ENCODE results near the gene TSGA10.

Gene TSGA10

DNA sequence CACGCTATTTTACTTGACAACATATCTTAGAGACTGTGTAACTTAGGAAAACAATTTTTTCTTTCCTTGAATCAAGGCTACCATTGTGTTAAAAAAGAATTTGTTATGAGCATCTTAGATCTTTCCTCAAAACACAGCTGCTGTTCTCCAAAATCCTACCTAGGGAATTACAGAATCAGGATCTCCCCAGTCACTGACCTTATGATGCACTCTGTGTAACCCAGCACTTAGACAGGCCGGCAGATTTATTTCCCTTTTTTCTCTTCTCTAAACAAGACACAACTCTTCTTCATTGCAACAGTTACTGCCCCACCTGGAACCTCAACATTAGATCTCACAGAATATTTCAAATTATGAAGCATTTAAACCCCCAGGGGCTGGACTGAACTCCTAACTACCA, 26.8 kb downstream of the TSGA10 start:
- POLR2A ChIA-PET, result no interaction called here
- H3K36me3 ChIP-seq (ENCODE audit: control insufficient read depth in 2 of 2, insufficient read depth in 1 of 2, low read length in 2 of 2), result peaks cover 8 to 15% of the 10 kb centered on the region in 2 experiments; a peak in 2 of 3 replicates
- no peaks in the 10 kb centered on the region for H3K9me3 ChIP-seq (ENCODE audit: control insufficient read depth, insufficient read depth, low read depth, low read length)

DNA sequence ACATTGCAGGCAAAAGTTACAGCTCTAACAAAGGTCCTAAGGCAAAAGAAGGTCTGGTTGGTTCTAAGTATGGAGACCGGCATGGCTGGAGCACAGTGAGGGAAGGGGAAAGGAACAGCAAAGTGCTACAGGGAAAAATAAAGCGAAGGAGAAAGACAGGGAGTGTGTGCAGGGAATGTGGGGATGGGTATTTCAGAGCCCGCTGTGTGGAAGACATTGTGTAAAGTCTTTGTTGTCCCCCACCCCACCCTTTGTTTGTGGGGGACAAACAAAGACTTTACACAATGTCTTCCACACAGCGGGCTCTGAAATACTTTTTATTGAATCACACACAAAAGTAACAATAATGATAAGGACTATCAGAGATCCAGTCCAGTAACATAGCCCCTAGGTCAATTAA, 42.1 kb downstream of the TSGA10 start:
- Histone ChIP-seq H3K4me3 (ENCODE audit: low read depth, low read length) (no peak overlapping the region), H3K4me1 (ENCODE audit: control insufficient read depth, insufficient read depth, low read length) (no peaks in the 10 kb centered on the region), H3K36me3 (ENCODE audit: control insufficient read depth in 2 of 2, insufficient read depth in 1 of 2, low read length in 2 of 2) (no peaks in the 10 kb centered on the region), H3K9me3 (ENCODE audit: control insufficient read depth, insufficient read depth, low read depth, low read length) (no peaks in the 10 kb centered on the region), H3K27ac (ENCODE audit: extremely low read depth, low read depth, low read length) (no peak overlapping the region)
- no peak for TF ChIP-seq ZNF792 (tag by site-specific recombination; IDR thresholded peaks at IDR 0.05)
- no peak for TF ChIP-seq PRDM1 (tag by site-specific recombination; IDR thresholded peaks at IDR 0.05)
- TF ChIP-seq, protein P1, sequence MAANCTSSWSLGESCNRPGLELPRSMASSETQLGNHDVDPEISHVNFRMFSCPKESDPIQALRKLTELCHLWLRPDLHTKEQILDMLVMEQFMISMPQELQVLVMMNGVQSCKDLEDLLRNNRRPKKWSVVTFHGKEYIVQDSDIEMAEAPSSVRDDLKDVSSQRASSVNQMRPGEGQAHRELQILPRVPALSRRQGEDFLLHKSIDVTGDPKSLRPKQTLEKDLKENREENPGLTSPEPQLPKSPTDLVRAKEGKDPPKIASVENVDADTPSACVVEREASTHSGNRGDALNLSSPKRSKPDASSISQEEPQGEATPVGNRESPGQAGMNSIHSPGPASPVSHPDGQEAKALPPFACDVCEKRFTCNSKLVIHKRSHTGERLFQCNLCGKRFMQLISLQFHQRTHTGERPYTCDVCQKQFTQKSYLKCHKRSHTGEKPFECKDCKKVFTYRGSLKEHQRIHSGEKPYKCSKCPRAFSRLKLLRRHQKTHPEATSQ (tag by site-specific recombination; IDR thresholded peaks at IDR 0.05), result no peak
- TF ChIP-seq ZNF214 (tag by site-specific recombination; IDR thresholded peaks at IDR 0.05; ENCODE audit: borderline replicate concordance), result no peak
- TF ChIP-seq ZXDB (tag by site-specific recombination; IDR thresholded peaks at IDR 0.05), result no peak
- no peak for TF ChIP-seq ZNF19 (tag by site-specific recombination; IDR thresholded peaks at IDR 0.05; ENCODE audit: low read depth)
- no peak for TF ChIP-seq ZNF140 (tag by site-specific recombination; IDR thresholded peaks at IDR 0.05)
- no peak for TF ChIP-seq ZNF138 (tag by site-specific recombination; IDR thresholded peaks at IDR 0.05; ENCODE audit: borderline replicate concordance)
- TF ChIP-seq, protein P2, sequence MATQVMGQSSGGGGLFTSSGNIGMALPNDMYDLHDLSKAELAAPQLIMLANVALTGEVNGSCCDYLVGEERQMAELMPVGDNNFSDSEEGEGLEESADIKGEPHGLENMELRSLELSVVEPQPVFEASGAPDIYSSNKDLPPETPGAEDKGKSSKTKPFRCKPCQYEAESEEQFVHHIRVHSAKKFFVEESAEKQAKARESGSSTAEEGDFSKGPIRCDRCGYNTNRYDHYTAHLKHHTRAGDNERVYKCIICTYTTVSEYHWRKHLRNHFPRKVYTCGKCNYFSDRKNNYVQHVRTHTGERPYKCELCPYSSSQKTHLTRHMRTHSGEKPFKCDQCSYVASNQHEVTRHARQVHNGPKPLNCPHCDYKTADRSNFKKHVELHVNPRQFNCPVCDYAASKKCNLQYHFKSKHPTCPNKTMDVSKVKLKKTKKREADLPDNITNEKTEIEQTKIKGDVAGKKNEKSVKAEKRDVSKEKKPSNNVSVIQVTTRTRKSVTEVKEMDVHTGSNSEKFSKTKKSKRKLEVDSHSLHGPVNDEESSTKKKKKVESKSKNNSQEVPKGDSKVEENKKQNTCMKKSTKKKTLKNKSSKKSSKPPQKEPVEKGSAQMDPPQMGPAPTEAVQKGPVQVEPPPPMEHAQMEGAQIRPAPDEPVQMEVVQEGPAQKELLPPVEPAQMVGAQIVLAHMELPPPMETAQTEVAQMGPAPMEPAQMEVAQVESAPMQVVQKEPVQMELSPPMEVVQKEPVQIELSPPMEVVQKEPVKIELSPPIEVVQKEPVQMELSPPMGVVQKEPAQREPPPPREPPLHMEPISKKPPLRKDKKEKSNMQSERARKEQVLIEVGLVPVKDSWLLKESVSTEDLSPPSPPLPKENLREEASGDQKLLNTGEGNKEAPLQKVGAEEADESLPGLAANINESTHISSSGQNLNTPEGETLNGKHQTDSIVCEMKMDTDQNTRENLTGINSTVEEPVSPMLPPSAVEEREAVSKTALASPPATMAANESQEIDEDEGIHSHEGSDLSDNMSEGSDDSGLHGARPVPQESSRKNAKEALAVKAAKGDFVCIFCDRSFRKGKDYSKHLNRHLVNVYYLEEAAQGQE (tag by site-specific recombination; IDR thresholded peaks at IDR 0.05), result no peak
- no peak for TF ChIP-seq ZIC2 (tag by site-specific recombination; IDR thresholded peaks at IDR 0.05)
- TF ChIP-seq ZNF133 (tag by site-specific recombination; IDR thresholded peaks at IDR 0.05), result no peak
- no peak for TF ChIP-seq ZNF596 (tag by site-specific recombination; IDR thresholded peaks at IDR 0.05)
- TF ChIP-seq ZNF426 (tag by site-specific recombination; IDR thresholded peaks at IDR 0.05), result no peak
- no peak for TF ChIP-seq ZNF555 (tag by site-specific recombination; conservative IDR thresholded peaks at IDR 0.05)
- POLR2A ChIA-PET, result no interaction called here
- CTCF ChIA-PET, result no interaction called here

More for the DNA sequence above, 26.8 kb downstream of the TSGA10 start:
- H3K4me3 ChIP-seq (ENCODE audit: low read depth, low read length), result no peak overlapping the region
- H3K4me1 ChIP-seq (ENCODE audit: control insufficient read depth, insufficient read depth, low read length), result no peaks in the 10 kb centered on the region
- CTCF ChIA-PET, result no interaction called here
- H3K27ac ChIP-seq (ENCODE audit: extremely low read depth, low read depth, low read length), result no peak overlapping the region
- TF ChIP-seq ZNF600 (tag by site-specific recombination; IDR thresholded peaks at IDR 0.05), result no peak
- TF ChIP-seq ZSCAN16 (tag by site-specific recombination; IDR thresholded peaks at IDR 0.05), result no peak
- TF ChIP-seq ZNF155 (tag by site-specific recombination; IDR thresholded peaks at IDR 0.05), result no peak
- TF ChIP-seq ZSCAN23 (tag by site-specific recombination; IDR thresholded peaks at IDR 0.05), result no peak
- TF ChIP-seq ZNF37A (tag by site-specific recombination; IDR thresholded peaks at IDR 0.05), result no peak
- TF ChIP-seq, protein P3, sequence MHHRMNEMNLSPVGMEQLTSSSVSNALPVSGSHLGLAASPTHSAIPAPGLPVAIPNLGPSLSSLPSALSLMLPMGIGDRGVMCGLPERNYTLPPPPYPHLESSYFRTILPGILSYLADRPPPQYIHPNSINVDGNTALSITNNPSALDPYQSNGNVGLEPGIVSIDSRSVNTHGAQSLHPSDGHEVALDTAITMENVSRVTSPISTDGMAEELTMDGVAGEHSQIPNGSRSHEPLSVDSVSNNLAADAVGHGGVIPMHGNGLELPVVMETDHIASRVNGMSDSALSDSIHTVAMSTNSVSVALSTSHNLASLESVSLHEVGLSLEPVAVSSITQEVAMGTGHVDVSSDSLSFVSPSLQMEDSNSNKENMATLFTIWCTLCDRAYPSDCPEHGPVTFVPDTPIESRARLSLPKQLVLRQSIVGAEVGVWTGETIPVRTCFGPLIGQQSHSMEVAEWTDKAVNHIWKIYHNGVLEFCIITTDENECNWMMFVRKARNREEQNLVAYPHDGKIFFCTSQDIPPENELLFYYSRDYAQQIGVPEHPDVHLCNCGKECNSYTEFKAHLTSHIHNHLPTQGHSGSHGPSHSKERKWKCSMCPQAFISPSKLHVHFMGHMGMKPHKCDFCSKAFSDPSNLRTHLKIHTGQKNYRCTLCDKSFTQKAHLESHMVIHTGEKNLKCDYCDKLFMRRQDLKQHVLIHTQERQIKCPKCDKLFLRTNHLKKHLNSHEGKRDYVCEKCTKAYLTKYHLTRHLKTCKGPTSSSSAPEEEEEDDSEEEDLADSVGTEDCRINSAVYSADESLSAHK (tag by site-specific recombination; IDR thresholded peaks at IDR 0.05), result no peak
- no peak for TF ChIP-seq ZNF791 (tag by site-specific recombination; IDR thresholded peaks at IDR 0.05)
- no peak for TF ChIP-seq ZBTB20 (tag by site-specific recombination; IDR thresholded peaks at IDR 0.05)
- TF ChIP-seq, protein P4, sequence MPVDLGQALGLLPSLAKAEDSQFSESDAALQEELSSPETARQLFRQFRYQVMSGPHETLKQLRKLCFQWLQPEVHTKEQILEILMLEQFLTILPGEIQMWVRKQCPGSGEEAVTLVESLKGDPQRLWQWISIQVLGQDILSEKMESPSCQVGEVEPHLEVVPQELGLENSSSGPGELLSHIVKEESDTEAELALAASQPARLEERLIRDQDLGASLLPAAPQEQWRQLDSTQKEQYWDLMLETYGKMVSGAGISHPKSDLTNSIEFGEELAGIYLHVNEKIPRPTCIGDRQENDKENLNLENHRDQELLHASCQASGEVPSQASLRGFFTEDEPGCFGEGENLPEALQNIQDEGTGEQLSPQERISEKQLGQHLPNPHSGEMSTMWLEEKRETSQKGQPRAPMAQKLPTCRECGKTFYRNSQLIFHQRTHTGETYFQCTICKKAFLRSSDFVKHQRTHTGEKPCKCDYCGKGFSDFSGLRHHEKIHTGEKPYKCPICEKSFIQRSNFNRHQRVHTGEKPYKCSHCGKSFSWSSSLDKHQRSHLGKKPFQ (tag by site-specific recombination; IDR thresholded peaks at IDR 0.05), result no peak
- no peak for TF ChIP-seq ZBTB8A (tag by site-specific recombination; IDR thresholded peaks at IDR 0.05)
- TF ChIP-seq ZNF555 (tag by site-specific recombination; conservative IDR thresholded peaks at IDR 0.05), result no peak
- TF ChIP-seq, protein P5, sequence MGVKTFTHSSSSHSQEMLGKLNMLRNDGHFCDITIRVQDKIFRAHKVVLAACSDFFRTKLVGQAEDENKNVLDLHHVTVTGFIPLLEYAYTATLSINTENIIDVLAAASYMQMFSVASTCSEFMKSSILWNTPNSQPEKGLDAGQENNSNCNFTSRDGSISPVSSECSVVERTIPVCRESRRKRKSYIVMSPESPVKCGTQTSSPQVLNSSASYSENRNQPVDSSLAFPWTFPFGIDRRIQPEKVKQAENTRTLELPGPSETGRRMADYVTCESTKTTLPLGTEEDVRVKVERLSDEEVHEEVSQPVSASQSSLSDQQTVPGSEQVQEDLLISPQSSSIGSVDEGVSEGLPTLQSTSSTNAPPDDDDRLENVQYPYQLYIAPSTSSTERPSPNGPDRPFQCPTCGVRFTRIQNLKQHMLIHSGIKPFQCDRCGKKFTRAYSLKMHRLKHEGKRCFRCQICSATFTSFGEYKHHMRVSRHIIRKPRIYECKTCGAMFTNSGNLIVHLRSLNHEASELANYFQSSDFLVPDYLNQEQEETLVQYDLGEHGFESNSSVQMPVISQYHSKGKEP (tag by site-specific recombination; IDR thresholded peaks at IDR 0.05), result no peak
- TF ChIP-seq ZNF350 (tag by site-specific recombination; IDR thresholded peaks at IDR 0.05), result no peak
- no peak for TF ChIP-seq FEZF1 (tag by site-specific recombination; IDR thresholded peaks at IDR 0.05)
- no peak for TF ChIP-seq ZNF837 (tag by site-specific recombination; IDR thresholded peaks at IDR 0.05)
- TF ChIP-seq KLF10 (tag by site-specific recombination; IDR thresholded peaks at IDR 0.05), result no peak
- no peak for TF ChIP-seq HOXA7 (CRISPR knock-in tag; IDR thresholded peaks at IDR 0.05; ENCODE audit: borderline replicate concordance)
- TF ChIP-seq ZEB2 (tag by site-specific recombination; IDR thresholded peaks at IDR 0.05), result no peak
